ENCODE results near the gene SSX4B. TPM values are rescaled to one million over a fixed set of nuclear protein-coding genes. Genes with fewer than 3 reads are reported as not detected.
A peak's percentile ranks its signal among the peaks of the same experiment; 100 is the strongest.
"Not testable (repeated sequence)": the region's sequence is repeated elsewhere in the genome, so short reads cannot be mapped to it uniquely, and the experiment has no call there.

SSX4B gene
- total RNA-seq, result not detected

DNA sequence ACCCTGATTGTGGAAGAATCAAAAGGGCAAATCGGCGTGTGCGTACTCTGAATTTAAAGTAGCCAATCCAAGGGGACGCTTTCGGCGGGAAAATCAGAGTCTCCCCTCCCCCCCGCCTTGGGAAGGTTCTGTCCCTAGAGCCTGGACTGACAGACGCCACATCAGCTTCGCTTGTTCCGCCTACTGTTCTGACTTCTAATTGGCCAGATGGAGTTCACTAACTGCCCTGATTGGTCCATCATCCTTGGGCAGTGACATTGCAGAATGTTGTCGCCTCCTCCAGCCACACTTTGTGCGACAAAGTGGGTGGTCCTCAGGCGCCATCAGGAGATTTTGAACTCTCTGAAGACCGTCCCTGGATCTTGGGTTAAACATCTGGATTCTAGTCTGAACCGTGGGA lies at the start of gene SSX4B:
Gene SSX4B (minus strand): TSS at position 101 of the 400 bp plus-strand sequence. CDS start 588 bp downstream, outside the sequence.
- H3K4me3 ChIP-seq (ENCODE audit: low read depth, poor library complexity, severe bottlenecking); intact Hi-C loops (cut with DNase I; ENCODE audit: low total_unique reads); DNase-seq (ENCODE audit: low spot score in 2 of 2): not testable (repeated sequence)
- WGBS, 2 donors, result no CpG with 5 or more reads among the region's 15 CpGs

DNA sequence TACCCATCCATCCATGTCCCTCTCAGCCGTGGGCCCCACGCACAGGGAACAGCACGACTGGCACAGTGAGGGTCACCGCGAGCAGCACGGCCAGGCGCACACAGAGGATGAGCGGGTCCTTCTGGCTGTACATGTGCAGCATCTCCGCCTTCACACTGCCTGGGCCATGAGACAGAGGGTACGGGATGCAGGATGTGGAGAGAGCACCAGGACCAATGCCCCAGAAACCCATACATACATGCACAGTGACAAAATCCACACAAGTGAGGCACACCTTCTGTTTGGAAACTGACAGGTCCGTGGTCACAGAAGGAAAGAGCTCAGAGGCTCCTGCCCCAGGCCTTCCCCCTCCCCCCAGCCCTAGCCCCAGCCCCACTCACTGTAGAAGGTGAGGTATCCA lies 48.8 kb upstream of the SSX4B start:
- TF ChIP-seq, protein P1, sequence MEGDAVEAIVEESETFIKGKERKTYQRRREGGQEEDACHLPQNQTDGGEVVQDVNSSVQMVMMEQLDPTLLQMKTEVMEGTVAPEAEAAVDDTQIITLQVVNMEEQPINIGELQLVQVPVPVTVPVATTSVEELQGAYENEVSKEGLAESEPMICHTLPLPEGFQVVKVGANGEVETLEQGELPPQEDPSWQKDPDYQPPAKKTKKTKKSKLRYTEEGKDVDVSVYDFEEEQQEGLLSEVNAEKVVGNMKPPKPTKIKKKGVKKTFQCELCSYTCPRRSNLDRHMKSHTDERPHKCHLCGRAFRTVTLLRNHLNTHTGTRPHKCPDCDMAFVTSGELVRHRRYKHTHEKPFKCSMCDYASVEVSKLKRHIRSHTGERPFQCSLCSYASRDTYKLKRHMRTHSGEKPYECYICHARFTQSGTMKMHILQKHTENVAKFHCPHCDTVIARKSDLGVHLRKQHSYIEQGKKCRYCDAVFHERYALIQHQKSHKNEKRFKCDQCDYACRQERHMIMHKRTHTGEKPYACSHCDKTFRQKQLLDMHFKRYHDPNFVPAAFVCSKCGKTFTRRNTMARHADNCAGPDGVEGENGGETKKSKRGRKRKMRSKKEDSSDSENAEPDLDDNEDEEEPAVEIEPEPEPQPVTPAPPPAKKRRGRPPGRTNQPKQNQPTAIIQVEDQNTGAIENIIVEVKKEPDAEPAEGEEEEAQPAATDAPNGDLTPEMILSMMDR (IDR thresholded peaks at IDR 0.05), result no peak
- TF ChIP-seq POLR2A (IDR thresholded peaks at IDR 0.05), result no peak
- 92 to 99% methylated on average over 8 to 11 of the region's 11 CpGs for WGBS, 2 donors
- peak in 1 of 2 donors; percentile 68 for DNase-seq (ENCODE audit: low spot score in 2 of 2)
- intact Hi-C loops (cut with DNase I; ENCODE audit: low total_unique reads), result no loop called here
- no peak overlapping the region for H3K4me3 ChIP-seq (ENCODE audit: low read depth, poor library complexity, severe bottlenecking)

- intact Hi-C loops (cut with DNase I; ENCODE audit: low total_unique reads), result no loop called here
- peak in 1 of 2 donors; percentile 10 for DNase-seq (ENCODE audit: low spot score in 2 of 2)
- no peak overlapping the region for H3K4me3 ChIP-seq (ENCODE audit: low read depth, poor library complexity, severe bottlenecking)
- no peak for TF ChIP-seq POLR2A (IDR thresholded peaks at IDR 0.05)
- TF ChIP-seq, protein P1 (IDR thresholded peaks at IDR 0.05), result no peak
- WGBS, 2 donors, result 85 to 94% methylated on average over 3 of the region's 3 CpGs
Measured at GRCh38 chrX:48460031-48460430, 48.3 kb upstream of the SSX4B start.

GRCh38 chrX:48459483-48459882 lies 47.7 kb upstream of the SSX4B start:
- H3K4me3 ChIP-seq (ENCODE audit: low read depth, poor library complexity, severe bottlenecking), result no peak overlapping the region
- intact Hi-C loops (cut with DNase I; ENCODE audit: low total_unique reads), result no loop called here
- DNase-seq (ENCODE audit: low spot score in 2 of 2), result peak in 1 of 2 donors; percentile 34
- TF ChIP-seq, protein P1 (IDR thresholded peaks at IDR 0.05), result no peak
- TF ChIP-seq POLR2A (IDR thresholded peaks at IDR 0.05), result no peak
- 93 to 100% methylated on average over 3 to 6 of the region's 6 CpGs for WGBS, 2 donors

DNA sequence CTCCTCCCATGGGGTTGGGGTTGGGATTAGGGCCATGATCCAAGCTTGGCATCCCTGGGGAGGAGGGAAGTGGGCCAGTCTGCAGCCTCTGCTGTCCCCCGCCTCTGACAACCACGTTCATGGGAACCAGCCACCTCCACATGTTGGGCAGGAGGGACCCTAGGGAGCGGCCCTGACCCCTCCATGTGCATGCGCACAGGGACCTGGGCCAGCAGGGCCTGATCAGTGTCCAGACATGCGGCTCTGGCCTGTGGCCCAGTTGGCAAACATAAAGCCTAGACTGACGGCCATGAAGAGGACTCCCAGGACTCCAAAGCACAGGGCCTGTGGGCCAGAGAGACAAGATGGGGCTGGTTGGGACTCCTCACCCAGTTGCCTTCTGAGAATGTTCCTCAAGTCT lies 47.0 kb upstream of the SSX4B start:
- no peak for TF ChIP-seq POLR2A (IDR thresholded peaks at IDR 0.05)
- TF ChIP-seq, protein P1 (IDR thresholded peaks at IDR 0.05), result no peak
- 39% methylated on average over 6 of the region's 6 CpGs; no CpG with 5 or more reads in 1 of the 2 donors for WGBS, 2 donors
- no peak for DNase-seq (ENCODE audit: low spot score in 2 of 2)
- intact Hi-C loops (cut with DNase I; ENCODE audit: low total_unique reads), result no loop called here
- no peak overlapping the region for H3K4me3 ChIP-seq (ENCODE audit: low read depth, poor library complexity, severe bottlenecking)

GRCh38 chrX:48456628-48457331 lies 45.0 kb upstream of the SSX4B start:
- intact Hi-C loops (cut with DNase I; ENCODE audit: low total_unique reads), result no loop called here
- TF ChIP-seq, protein P1 (IDR thresholded peaks at IDR 0.05), result no peak
- TF ChIP-seq POLR2A (IDR thresholded peaks at IDR 0.05), result no peak
- no peak overlapping the region for H3K4me3 ChIP-seq (ENCODE audit: low read depth, poor library complexity, severe bottlenecking)
- WGBS, 2 donors, result 72 to 86% methylated on average over 6 of the region's 6 CpGs
- no peak for DNase-seq (ENCODE audit: low spot score in 2 of 2)
